HepG2 (cell line): ENCODE data around the gene TBC1D16. TPM values are rescaled to one million over a fixed set of nuclear protein-coding genes. Genes with fewer than 3 reads are reported as not detected.

ENCODE experiments used
- FOXO1 ChIP-seq: sonication (generic); formaldehyde crosslinking; IDR thresholded peaks from 2 replicates; pipeline ENCODE4 v1.4.0; 2020; ENCODE audit warnings: missing genetic modification reagents
- FOXP1 ChIP-seq, 2 experiments: fragments of 450-650 bp in 1 of 2; IDR thresholded peaks; 2 replicates each; pipeline ENCODE4 v1.6.1; 2017 to 2018; ENCODE audit warnings: antibody characterized with exemption in 1 of 2
- HOXA5 ChIP-seq: sonication (generic); formaldehyde crosslinking; IDR thresholded peaks from 2 replicates; pipeline ENCODE4 v1.4.0; 2020; ENCODE audit warnings: missing genetic modification reagents
- KDM5A ChIP-seq: fragments of 200-600 bp; sonication (generic); IDR thresholded peaks from 2 replicates; pipeline ENCODE4 v1.7.0; 2018; ENCODE audit warnings: antibody characterized with exemption, mild to moderate bottlenecking, low read length, borderline replicate concordance
- MED1 ChIP-seq: sonication (generic); formaldehyde crosslinking; IDR thresholded peaks from 2 replicates; pipeline ENCODE4 v1.4.0; 2020; ENCODE audit warnings: missing genetic modification reagents
- NCOA2 ChIP-seq: sonication (generic); formaldehyde crosslinking; IDR thresholded peaks from 2 replicates; pipeline ENCODE4 v1.8.0; 2022; ENCODE audit warnings: inconsistent platforms
- NFATC3 ChIP-seq: sonication (generic); formaldehyde crosslinking; IDR thresholded peaks from 2 replicates; pipeline ENCODE4 v1.5.1; 2020; ENCODE audit warnings: mild to moderate bottlenecking, missing genetic modification reagents
- NKX3-1 ChIP-seq: sonication (generic); formaldehyde crosslinking; IDR thresholded peaks from 2 replicates; pipeline ENCODE4 v1.5.0; 2020; ENCODE audit warnings: missing genetic modification reagents
- NR3C1 ChIP-seq: sonication (generic); formaldehyde crosslinking; IDR thresholded peaks from 2 replicates; pipeline ENCODE4 v1.4.0; 2020; ENCODE audit warnings: missing genetic modification reagents
- PAF1 ChIP-seq: IDR thresholded peaks from 2 replicates; pipeline ENCODE4 v1.6.1; 2016; ENCODE audit warnings: missing genetic modification reagents, missing compliant biosample characterization
- RBFOX2 ChIP-seq: fragments of 200-400 bp; formaldehyde crosslinking; IDR thresholded peaks from 2 replicates; pipeline ENCODE4 v1.6.1; 2017; ENCODE audit warnings: low read depth, mild to moderate bottlenecking, low read length
- SMAD9 ChIP-seq: sonication (generic); formaldehyde crosslinking; IDR thresholded peaks from 2 replicates; pipeline ENCODE4 v1.5.1; 2020; ENCODE audit warnings: mild to moderate bottlenecking, missing genetic modification reagents
- ZBTB38 ChIP-seq: sonication (generic); formaldehyde crosslinking; IDR thresholded peaks from 2 replicates; pipeline ENCODE4 v1.5.1; 2020; ENCODE audit warnings: mild to moderate bottlenecking, missing genetic modification reagents
- ZNF354B ChIP-seq: sonication (generic); formaldehyde crosslinking; IDR thresholded peaks from 2 replicates; pipeline ENCODE4 v1.8.0; 2022; ENCODE audit warnings: mild to moderate bottlenecking, missing genetic modification reagents
- ZNF383 ChIP-seq: sonication (generic); formaldehyde crosslinking; IDR thresholded peaks from 2 replicates; pipeline ENCODE4 v1.4.0; 2020; ENCODE audit warnings: missing genetic modification reagents, mild to moderate bottlenecking, borderline replicate concordance
- ZNF468 ChIP-seq: sonication (generic); formaldehyde crosslinking; IDR thresholded peaks from 2 replicates; pipeline ENCODE4 v1.8.0; 2022; ENCODE audit warnings: mild to moderate bottlenecking, moderate library complexity, missing genetic modification reagents
- ZSCAN30 ChIP-seq: sonication (generic); formaldehyde crosslinking; IDR thresholded peaks from 2 replicates; pipeline ENCODE4 v1.5.0; 2020; ENCODE audit warnings: mild to moderate bottlenecking, missing genetic modification reagents
- polyA plus RNA-seq, 8 experiments: library from polyadenylated mRNA; depleted of rRNA in 3 of 8; stranded (reverse) in 7 of 8; unstranded in 1 of 8; fragments of >200 nt; fragmentation: Illumina TruSeq in 4 of 8; extraction: Trizol in 4 of 8; gene quantifications; 2 replicates each; pipeline versions ENCODE4 v1.2.1 to v1.2.3, GENCODE V29; 2011 to 2016; ENCODE audit warnings: low read depth in 4 of 8, missing spikeins in 1 of 8, mixed read lengths in 1 of 8; ENCODE audit not compliant: insufficient read depth in 1 of 8
- total RNA-seq, 5 experiments: library from RNA; depleted of rRNA; stranded (reverse); fragments of >200 nt; fragmentation: Illumina TruSeq; extraction: Trizol; gene quantifications; 2 replicates each; pipeline ENCODE4 v1.2.3, GENCODE V29; 2016; ENCODE audit warnings: low read depth in 1 of 5
- TF ChIP-seq, protein P1 (sequence below): conservative IDR thresholded peaks from 2 replicates; pipeline ENCODE4 v1.6.1; 2018; ENCODE audit warnings: missing genetic modification reagents
- TF ChIP-seq, protein P2 (sequence below): sonication (generic); formaldehyde crosslinking; IDR thresholded peaks from 2 replicates; pipeline ENCODE4 v1.5.1; 2020; ENCODE audit warnings: missing genetic modification reagents, mild to moderate bottlenecking, borderline replicate concordance
- TF ChIP-seq, protein P3 (sequence below): sonication (generic); formaldehyde crosslinking; IDR thresholded peaks from 2 replicates; pipeline ENCODE4 v1.5.1; 2020; ENCODE audit warnings: mild to moderate bottlenecking, missing genetic modification reagents, moderate library complexity
- TF ChIP-seq, protein P4 (sequence below): sonication (generic); formaldehyde crosslinking; IDR thresholded peaks from 2 replicates; pipeline ENCODE4 v1.4.0; 2020; ENCODE audit warnings: mild to moderate bottlenecking, missing genetic modification reagents
- TF ChIP-seq, protein P5 (sequence below): sonication (generic); formaldehyde crosslinking; IDR thresholded peaks from 2 replicates; pipeline ENCODE4 v1.5.1; 2020; ENCODE audit warnings: missing genetic modification reagents, mild to moderate bottlenecking, borderline replicate concordance

Gene TBC1D16
- total and polyA plus RNA-seq, 2 of the 13 experiments (the other 11 are each of a cell fraction or from before 2014, with no cell fraction given): 14.9 to 24.9 TPM

DNA sequence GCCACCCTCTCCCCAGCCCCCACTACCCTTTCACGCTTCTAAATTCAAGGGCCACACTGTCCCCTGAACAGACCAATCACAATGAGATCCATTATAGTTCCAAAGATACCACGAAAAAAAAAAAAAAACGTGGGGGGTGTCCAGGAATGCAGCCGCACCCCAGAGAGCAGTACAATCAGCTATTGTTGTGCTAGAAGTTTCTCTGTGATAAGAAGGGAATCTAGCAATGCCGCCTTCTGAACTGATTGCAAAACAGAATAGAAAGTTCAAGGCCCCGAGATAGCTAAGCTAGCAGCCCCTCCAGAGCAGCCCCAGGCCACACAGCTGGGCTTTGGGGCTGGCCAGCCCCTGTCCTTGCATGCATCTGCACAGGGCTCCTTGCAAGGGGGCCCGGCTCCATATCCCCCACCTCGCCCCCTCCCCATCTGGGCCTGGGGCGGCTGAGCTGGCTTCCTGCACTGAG lies 109.5 kb downstream of the TBC1D16 start (continued):
- TF ChIP-seq ZNF354B (CRISPR knock-in tag): no peak
- TF ChIP-seq, protein P1, sequence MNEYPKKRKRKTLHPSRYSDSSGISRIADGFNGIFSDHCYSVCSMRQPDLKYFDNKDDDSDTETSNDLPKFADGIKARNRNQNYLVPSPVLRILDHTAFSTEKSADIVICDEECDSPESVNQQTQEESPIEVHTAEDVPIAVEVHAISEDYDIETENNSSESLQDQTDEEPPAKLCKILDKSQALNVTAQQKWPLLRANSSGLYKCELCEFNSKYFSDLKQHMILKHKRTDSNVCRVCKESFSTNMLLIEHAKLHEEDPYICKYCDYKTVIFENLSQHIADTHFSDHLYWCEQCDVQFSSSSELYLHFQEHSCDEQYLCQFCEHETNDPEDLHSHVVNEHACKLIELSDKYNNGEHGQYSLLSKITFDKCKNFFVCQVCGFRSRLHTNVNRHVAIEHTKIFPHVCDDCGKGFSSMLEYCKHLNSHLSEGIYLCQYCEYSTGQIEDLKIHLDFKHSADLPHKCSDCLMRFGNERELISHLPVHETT (CRISPR knock-in tag): 0 out of 2 replicates have a peak, but pooled peaks have one; percentile 20
- no peak for TF ChIP-seq PAF1 (CRISPR knock-in tag)
- TF ChIP-seq, protein P2, sequence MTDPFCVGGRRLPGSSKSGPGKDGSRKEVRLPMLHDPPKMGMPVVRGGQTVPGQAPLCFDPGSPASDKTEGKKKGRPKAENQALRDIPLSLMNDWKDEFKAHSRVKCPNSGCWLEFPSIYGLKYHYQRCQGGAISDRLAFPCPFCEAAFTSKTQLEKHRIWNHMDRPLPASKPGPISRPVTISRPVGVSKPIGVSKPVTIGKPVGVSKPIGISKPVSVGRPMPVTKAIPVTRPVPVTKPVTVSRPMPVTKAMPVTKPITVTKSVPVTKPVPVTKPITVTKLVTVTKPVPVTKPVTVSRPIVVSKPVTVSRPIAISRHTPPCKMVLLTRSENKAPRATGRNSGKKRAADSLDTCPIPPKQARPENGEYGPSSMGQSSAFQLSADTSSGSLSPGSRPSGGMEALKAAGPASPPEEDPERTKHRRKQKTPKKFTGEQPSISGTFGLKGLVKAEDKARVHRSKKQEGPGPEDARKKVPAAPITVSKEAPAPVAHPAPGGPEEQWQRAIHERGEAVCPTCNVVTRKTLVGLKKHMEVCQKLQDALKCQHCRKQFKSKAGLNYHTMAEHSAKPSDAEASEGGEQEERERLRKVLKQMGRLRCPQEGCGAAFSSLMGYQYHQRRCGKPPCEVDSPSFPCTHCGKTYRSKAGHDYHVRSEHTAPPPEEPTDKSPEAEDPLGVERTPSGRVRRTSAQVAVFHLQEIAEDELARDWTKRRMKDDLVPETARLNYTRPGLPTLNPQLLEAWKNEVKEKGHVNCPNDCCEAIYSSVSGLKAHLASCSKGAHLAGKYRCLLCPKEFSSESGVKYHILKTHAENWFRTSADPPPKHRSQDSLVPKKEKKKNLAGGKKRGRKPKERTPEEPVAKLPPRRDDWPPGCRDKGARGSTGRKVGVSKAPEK (CRISPR knock-in tag): no peak
- no peak for TF ChIP-seq SMAD9 (CRISPR knock-in tag)
- no peak for TF ChIP-seq ZSCAN30 (CRISPR knock-in tag)
- no peak for TF ChIP-seq NFATC3 (CRISPR knock-in tag)
- TF ChIP-seq ZNF383 (CRISPR knock-in tag): no peak
- TF ChIP-seq, protein P3, sequence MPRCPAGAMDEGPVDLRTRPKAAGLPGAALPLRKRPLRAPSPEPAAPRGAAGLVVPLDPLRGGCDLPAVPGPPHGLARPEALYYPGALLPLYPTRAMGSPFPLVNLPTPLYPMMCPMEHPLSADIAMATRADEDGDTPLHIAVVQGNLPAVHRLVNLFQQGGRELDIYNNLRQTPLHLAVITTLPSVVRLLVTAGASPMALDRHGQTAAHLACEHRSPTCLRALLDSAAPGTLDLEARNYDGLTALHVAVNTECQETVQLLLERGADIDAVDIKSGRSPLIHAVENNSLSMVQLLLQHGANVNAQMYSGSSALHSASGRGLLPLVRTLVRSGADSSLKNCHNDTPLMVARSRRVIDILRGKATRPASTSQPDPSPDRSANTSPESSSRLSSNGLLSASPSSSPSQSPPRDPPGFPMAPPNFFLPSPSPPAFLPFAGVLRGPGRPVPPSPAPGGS (CRISPR knock-in tag): no peak
- no peak for TF ChIP-seq NR3C1
- TF ChIP-seq, protein P4, sequence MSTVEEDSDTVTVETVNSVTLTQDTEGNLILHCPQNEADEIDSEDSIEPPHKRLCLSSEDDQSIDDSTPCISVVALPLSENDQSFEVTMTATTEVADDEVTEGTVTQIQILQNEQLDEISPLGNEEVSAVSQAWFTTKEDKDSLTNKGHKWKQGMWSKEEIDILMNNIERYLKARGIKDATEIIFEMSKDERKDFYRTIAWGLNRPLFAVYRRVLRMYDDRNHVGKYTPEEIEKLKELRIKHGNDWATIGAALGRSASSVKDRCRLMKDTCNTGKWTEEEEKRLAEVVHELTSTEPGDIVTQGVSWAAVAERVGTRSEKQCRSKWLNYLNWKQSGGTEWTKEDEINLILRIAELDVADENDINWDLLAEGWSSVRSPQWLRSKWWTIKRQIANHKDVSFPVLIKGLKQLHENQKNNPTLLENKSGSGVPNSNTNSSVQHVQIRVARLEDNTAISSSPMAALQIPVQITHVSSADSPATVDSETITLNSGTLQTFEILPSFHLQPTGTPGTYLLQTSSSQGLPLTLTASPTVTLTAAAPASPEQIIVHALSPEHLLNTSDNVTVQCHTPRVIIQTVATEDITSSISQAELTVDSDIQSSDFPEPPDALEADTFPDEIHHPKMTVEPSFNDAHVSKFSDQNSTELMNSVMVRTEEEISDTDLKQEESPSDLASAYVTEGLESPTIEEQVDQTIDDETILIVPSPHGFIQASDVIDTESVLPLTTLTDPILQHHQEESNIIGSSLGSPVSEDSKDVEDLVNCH (CRISPR knock-in tag): no peak
- peak; percentile 92 for TF ChIP-seq NCOA2 (CRISPR knock-in tag)
- no peak for TF ChIP-seq KDM5A
- TF ChIP-seq, protein P5, sequence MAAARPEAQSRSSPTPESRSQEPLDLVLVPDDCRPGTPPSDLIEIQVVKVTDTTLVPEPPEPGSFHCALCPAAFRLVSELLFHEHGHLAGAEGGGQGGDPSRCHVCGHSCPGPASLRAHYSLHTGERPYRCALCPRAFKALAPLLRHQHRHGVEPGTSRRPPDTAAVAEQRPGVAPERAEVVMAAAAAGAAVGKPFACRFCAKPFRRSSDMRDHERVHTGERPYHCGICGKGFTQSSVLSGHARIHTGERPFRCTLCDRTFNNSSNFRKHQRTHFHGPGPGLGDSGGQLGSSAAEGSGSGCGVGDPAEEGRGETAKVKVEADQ (CRISPR knock-in tag): no peak
- no peak for TF ChIP-seq FOXP1 (IDR thresholded peaks at IDR 0.05)
- peak; percentile 23; the same call in 1 of the 2 replicates for TF ChIP-seq FOXP1 (CRISPR knock-in tag; IDR thresholded peaks at IDR 0.05)
- TF ChIP-seq HOXA5 (CRISPR knock-in tag): peak; percentile 69; the same call in 1 of the 2 replicates
- TF ChIP-seq MED1 (CRISPR knock-in tag): peak; percentile 72
- no peak for TF ChIP-seq NKX3-1 (CRISPR knock-in tag)
- no peak; the same call in 1 of the 2 replicates for TF ChIP-seq RBFOX2
- 0 out of 2 replicates have a peak, but pooled peaks have one; percentile 11 for TF ChIP-seq FOXO1 (CRISPR knock-in tag)
- TF ChIP-seq ZNF468 (CRISPR knock-in tag): no peak
- no peak for TF ChIP-seq ZBTB38 (CRISPR knock-in tag)
